Smooth muscle cell (in vitro differentiated cells): ENCODE measurements around the gene DBN1. TPM values are rescaled to one million over a fixed set of nuclear protein-coding genes. Genes with fewer than 3 reads are reported as not detected.
A peak's percentile ranks its signal among the peaks of the same experiment; 100 is the strongest.

Source experiments
- DNase-seq: peaks from one replicate; lab custom pipeline; 2025; ENCODE audit not compliant: unreplicated experiment; lab: John Stamatoyannopoulos, UW
- H2AFZ ChIP-seq: fragments of 200-600 bp; sonication (generic); 2 replicates; pipeline ENCODE4 v1.6.0; 2016; ENCODE audit warnings: antibody characterized with exemption, low read depth, mild to moderate bottlenecking
- H3F3A ChIP-seq: fragments of 200-600 bp; sonication (generic); 2 replicates; pipeline ENCODE4 v1.6.0; 2017; ENCODE audit warnings: antibody characterized with exemption, low read depth
- H3K27ac ChIP-seq: fragments of 200-600 bp; sonication (generic); 2 replicates; pipeline ENCODE4 v1.5.1; 2016; ENCODE audit warnings: low read depth, mild to moderate bottlenecking
- H3K27me3 ChIP-seq: fragments of 200-600 bp; sonication (generic); 2 replicates; pipeline ENCODE4 v1.6.1; 2016; ENCODE audit warnings: low read depth, mild to moderate bottlenecking
- H3K36me3 ChIP-seq: fragments of 200-600 bp; sonication (generic); 2 replicates; pipeline ENCODE4 v1.5.1; 2016; ENCODE audit warnings: low read depth
- H3K4me1 ChIP-seq: fragments of 200-600 bp; sonication (generic); 2 replicates; pipeline ENCODE4 v1.5.1; 2016; ENCODE audit warnings: low read depth
- H3K4me2 ChIP-seq: fragments of 200-600 bp; sonication (generic); 2 replicates; pipeline ENCODE4 v1.6.0; 2016; ENCODE audit warnings: mild to moderate bottlenecking
- H3K4me3 ChIP-seq: fragments of 200-600 bp; sonication (generic); 2 replicates; pipeline ENCODE4 v1.5.1; 2016; ENCODE audit warnings: mild to moderate bottlenecking
- H3K79me2 ChIP-seq: fragments of 200-600 bp; sonication (generic); 2 replicates; pipeline ENCODE4 v1.6.0; 2016; ENCODE audit warnings: low read depth, mild to moderate bottlenecking
- H3K9ac ChIP-seq: fragments of 200-600 bp; sonication (generic); 2 replicates; pipeline ENCODE4 v1.6.0; 2016; ENCODE audit warnings: low read depth
- H3K9me3 ChIP-seq: fragments of 200-600 bp; sonication (generic); replicated peaks from 2 replicates; pipeline ENCODE4 v1.5.1; 2016; ENCODE audit warnings: low read depth
- H4K20me1 ChIP-seq: fragments of 200-600 bp; sonication (generic); 2 replicates; pipeline ENCODE4 v1.6.0; 2016; ENCODE audit warnings: low read depth
- CTCF ChIP-seq: fragments of 200-600 bp; sonication (generic); IDR thresholded peaks from 2 replicates; pipeline ENCODE4 v1.5.1; 2017; ENCODE audit warnings: borderline replicate concordance, mild to moderate bottlenecking, antibody characterized with exemption; ENCODE audit not compliant: insufficient read depth, poor library complexity, severe bottlenecking
- WGBS: methylation state at CpG from one replicate; pipeline ENCODE4 v1.1.7; 2016; ENCODE audit warnings: low lambda C conversion rate; 5-methylcytosine and 5-hydroxymethylcytosine counted together
- polyA plus RNA-seq: library from polyadenylated mRNA; unstranded; fragments of >200 nt; fragmentation: Nextera tagmentation; extraction: Ambion mirVana; gene quantifications from 2 replicates; pipeline ENCODE4 v1.2.1, GENCODE V29; 2016
- total RNA-seq: library from RNA; depleted of rRNA; stranded (reverse); fragments of >200 nt; gene quantifications from 2 replicates; pipeline ENCODE4 v1.2.3, GENCODE V29; 2014

The DBN1 gene
- total and polyA plus RNA-seq, 2 experiments from 2014 or later = 116 to 202 TPM

- Histone ChIP-seq H3K9ac (no peak overlapping the region), H4K20me1 (peaks cover 95% of the 10 kb centered on the region), H3K36me3 (no peaks in the 10 kb centered on the region), H3K27me3 (no peaks in the 10 kb centered on the region), H3K79me2 (peaks cover 4% of the 10 kb centered on the region), H3K4me1 (peaks cover 12% of the 10 kb centered on the region), H3K4me2 (no peak overlapping the region), H3K4me3 (no peak overlapping the region), H3K9me3 (no peaks in the 10 kb centered on the region), H3K27ac (no peak overlapping the region), H3F3A (peaks cover 43% of the 10 kb centered on the region), H2AFZ (no peak overlapping the region)
- DNase-seq = no peak
- 95% methylated on average over 25 of the region's 28 CpGs for WGBS
- no peak for TF ChIP-seq CTCF
These were observed 13.4 kb downstream of the DBN1 start for GRCh38 chr5:177459819-177460628.

GRCh38 chr5:177459357-177459756 lies 14.1 kb downstream of the DBN1 start:
- Histone ChIP-seq H3F3A (peaks cover 45% of the 10 kb centered on the region), H3K4me1 (peaks cover 12% of the 10 kb centered on the region), H3K27ac (no peak overlapping the region), H4K20me1 (peaks cover 92% of the 10 kb centered on the region), H3K79me2 (peaks cover 4% of the 10 kb centered on the region), H3K27me3 (no peaks in the 10 kb centered on the region), H3K9me3 (no peaks in the 10 kb centered on the region), H3K9ac (no peak overlapping the region), H2AFZ (no peak overlapping the region), H3K4me2 (no peak overlapping the region), H3K36me3 (no peaks in the 10 kb centered on the region), H3K4me3 (no peak overlapping the region)
- TF ChIP-seq CTCF = no peak
- no peak for DNase-seq
- 87% methylated on average over 3 of the region's 11 CpGs for WGBS

- Histone ChIP-seq H3K4me3 (no peak overlapping the region), H3K4me2 (no peak overlapping the region), H3K27me3 (no peaks in the 10 kb centered on the region), H3K4me1 (peaks cover 15% of the 10 kb centered on the region), H4K20me1 (peaks cover 87% of the 10 kb centered on the region), H3K36me3 (no peaks in the 10 kb centered on the region), H3K9ac (no peak overlapping the region), H3K79me2 (peaks cover 3% of the 10 kb centered on the region), H3F3A (peaks cover 45% of the 10 kb centered on the region), H3K27ac (peak overlapping the region; percentile 87), H3K9me3 (no peaks in the 10 kb centered on the region), H2AFZ (no peak overlapping the region)
- no peak for DNase-seq
- no peak for TF ChIP-seq CTCF
- WGBS = 87% methylated on average over 13 of the region's 14 CpGs
These were observed 14.5 kb downstream of the DBN1 start for GRCh38 chr5:177458912-177459350.
